GM12865 (cell line): Measurements from ENCODE around the gene ATP6V0B.

Experiments
- DNase-seq: peaks from one replicate; pipeline ENCODE4 v3.0.0; 2010; ENCODE audit warnings: low read depth
- H3K4me3 ChIP-seq: 2 replicates; pipeline ENCODE4 v1.5.1; 2011; ENCODE audit warnings: mild to moderate bottlenecking, low read depth, low read length, control low read depth
- CTCF ChIP-seq: IDR thresholded peaks from 2 replicates; pipeline ENCODE4 v1.5.1; 2011; ENCODE audit warnings: low read length, control low read depth, low read depth, inconsistent platforms; ENCODE audit not compliant: insufficient read depth; ENCODE audit errors: missing control alignments

Gene ATP6V0B

GRCh38 chr1:43962324-43962723, 12.4 kb upstream of the ATP6V0B start:
- no peak overlapping the region for H3K4me3 ChIP-seq
- no peak for TF ChIP-seq CTCF
- DNase-seq = no peak

GRCh38 chr1:43963006-43963405, 11.8 kb upstream of the ATP6V0B start:
- H3K4me3 ChIP-seq = no peak overlapping the region
- no peak for TF ChIP-seq CTCF
- DNase-seq = no peak

- no peak for DNase-seq
- H3K4me3 ChIP-seq = no peak overlapping the region
- TF ChIP-seq CTCF = no peak
Measured at GRCh38 chr1:43963890-43964289, 10.9 kb upstream of the ATP6V0B start.

GRCh38 chr1:43965316-43965715, 9.4 kb upstream of the ATP6V0B start:
- DNase-seq = no peak
- TF ChIP-seq CTCF = no peak
- no peak overlapping the region for H3K4me3 ChIP-seq

GRCh38 chr1:43968348-43968948, 6.3 kb upstream of the ATP6V0B start:
- peak; percentile 35 for DNase-seq
- TF ChIP-seq CTCF = no peak
- H3K4me3 ChIP-seq = no peak overlapping the region

- no peak for TF ChIP-seq CTCF
- DNase-seq = no peak
- H3K4me3 ChIP-seq = no peak overlapping the region
Measured at GRCh38 chr1:43969416-43969745, 5.4 kb upstream of the ATP6V0B start.

GRCh38 chr1:43969746-43970466, 4.9 kb upstream of the ATP6V0B start, which contains the start of gene DPH2:
DPH2 (plus strand) TSS chr1:43970010; CDS start chr1:43970176, 166 bp downstream.
- TF ChIP-seq CTCF = no peak
- DNase-seq = peak; percentile 98
- H3K4me3 ChIP-seq = peak within 1 kb of the TSS; percentile 71
